ENCODE measurements around the gene MIER2.

GRCh38 chr19:328025-328505, 16.5 kb downstream of the MIER2 start:
- TF ChIP-seq CTCF (IDR thresholded peaks at IDR 0.05; ENCODE audit: low read depth, low read length, missing input control) (no peak), RXRA (IDR thresholded peaks at IDR 0.05) (no peak), REST (IDR thresholded peaks at IDR 0.05) (no peak), ZBTB33 (IDR thresholded peaks at IDR 0.05) (no peak), MAX (IDR thresholded peaks at IDR 0.05) (no peak), SP1 (IDR thresholded peaks at IDR 0.05) (no peak)

All from liver (tissue), 3 donors.